Activated CD4-positive, alpha-beta memory T cell treated with anti-CD3 and anti-CD28 coated beads for 36 hours (primary cell): ENCODE data around the gene UBASH3B. TPM values are rescaled to one million over a fixed set of nuclear protein-coding genes. Genes with fewer than 3 reads are reported as not detected.
"Not testable (repeated sequence)": the region's sequence is repeated elsewhere in the genome, so short reads cannot be mapped to it uniquely, and the experiment has no call there.

Experiments
- CTCF ChIA-PET: fragments of 350-600 bp; sonication (Branson Sonifier 250); formaldehyde crosslinking; loops from one replicate; lab custom pipeline; 2021; ENCODE audit warnings: antibody characterized with exemption, inconsistent platforms; lab: Charles Lee
- POLR2A ChIA-PET: fragments of 350-600 bp; sonication (Branson Sonifier 250); formaldehyde crosslinking; loops from one replicate; lab custom pipeline; 2021; ENCODE audit warnings: antibody characterized with exemption; lab: Charles Lee
- DNase-seq: peaks from one replicate; pipeline ENCODE4 v3.0.0-alpha.2; 2020
- H3K27ac Mint-ChIP-seq: one replicate; pipeline ENCODE4 v1.8.0; 2021; ENCODE audit warnings: mixed read lengths
- H3K27me3 Mint-ChIP-seq: one replicate; pipeline ENCODE4 v1.8.0; 2021; ENCODE audit warnings: mixed read lengths
- H3K36me3 Mint-ChIP-seq: one replicate; pipeline ENCODE4 v1.8.0; 2021; ENCODE audit warnings: mixed read lengths
- H3K4me1 Mint-ChIP-seq: one replicate; pipeline ENCODE4 v1.8.0; 2021; ENCODE audit warnings: low read depth, mixed read lengths
- H3K4me3 Mint-ChIP-seq: one replicate; pipeline ENCODE4 v1.8.0; 2021; ENCODE audit warnings: mild to moderate bottlenecking, mixed read lengths
- H3K9me3 Mint-ChIP-seq: one replicate; pipeline ENCODE4 v1.8.0; 2021; ENCODE audit warnings: mixed read lengths
- intact Hi-C: fragments of 100-400 bp; cut with micrococcal nuclease; formaldehyde crosslinking; loops from one replicate; pipeline ENCODE4 v1.15.1; 2023
- total RNA-seq, 2 experiments: library from RNA; stranded (reverse); gene quantifications; one replicate each; pipeline ENCODE4 v1.2.3, GENCODE V29; 2021

The UBASH3B gene
- total RNA-seq, 2 experiments from 2014 or later: 18.8 to 20.8 TPM

- H3K27me3 Mint-ChIP-seq: no peaks in the 10 kb centered on the region
- POLR2A ChIA-PET: interaction anchor here (1.5 to 2.0 kb wide), 3 partner anchors 17 to 23 kb away, joined by 5 to 11 read pairs (median 10); no protein-coding TSS in a partner anchor
- no peaks in the 10 kb centered on the region for H3K9me3 Mint-ChIP-seq
- peaks cover 64% of the 10 kb centered on the region for H3K4me1 Mint-ChIP-seq
- no peaks in the 10 kb centered on the region for H3K36me3 Mint-ChIP-seq
- no peak overlapping the region for H3K27ac Mint-ChIP-seq
- intact Hi-C loops: loop anchor here (2.0 kb wide), 1 partner anchor 29 kb away; no protein-coding TSS in a partner anchor
- no peak for DNase-seq
- CTCF ChIA-PET: interaction anchor here (0.7 to 2.6 kb wide), 5 partner anchors 10 to 97 kb away, joined by 3 to 11 read pairs (median 4); no protein-coding TSS in a partner anchor
- no peak overlapping the region for H3K4me3 Mint-ChIP-seq
Observed at GRCh38 chr11:122726028-122726427, 70.5 kb downstream of the UBASH3B start.

DNA sequence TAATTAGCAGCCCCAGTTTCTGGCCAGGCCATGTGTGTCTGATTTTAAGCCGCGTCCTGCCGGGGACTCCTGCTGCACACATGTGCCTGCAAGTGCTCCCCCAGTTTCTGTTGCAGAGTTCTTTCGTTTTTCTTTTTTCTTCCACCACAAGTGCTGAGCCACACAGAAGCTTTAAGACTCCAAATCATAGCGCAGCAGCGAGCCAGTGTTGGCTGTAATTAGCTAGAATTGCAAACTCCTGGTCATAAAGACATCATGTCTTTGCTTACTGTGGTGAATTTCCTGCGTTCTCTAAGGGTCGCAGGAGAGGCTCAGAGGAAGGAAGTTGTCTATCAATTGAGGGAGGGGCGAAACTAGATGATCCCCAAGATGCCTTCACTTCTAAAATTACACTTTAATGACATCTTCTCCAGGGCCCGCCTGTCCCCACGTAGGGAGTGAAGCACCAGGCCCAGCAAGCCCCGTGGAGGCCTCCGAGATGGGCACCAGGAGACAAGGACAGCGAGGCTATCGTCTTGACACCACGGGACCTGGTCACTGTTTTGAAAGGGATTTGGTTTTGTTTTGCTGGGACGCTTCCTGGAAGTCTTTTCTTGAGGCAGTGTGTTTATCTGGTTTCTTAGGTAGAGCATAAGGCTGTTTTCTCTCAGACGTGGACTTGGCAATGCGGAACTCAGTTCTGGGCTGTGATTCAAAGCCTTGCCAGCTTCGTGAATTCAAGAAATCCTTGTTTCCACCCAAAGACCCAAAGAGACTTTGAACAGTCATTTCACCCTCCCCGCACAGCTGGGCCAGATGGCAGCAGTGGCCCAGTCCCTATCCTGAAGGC is 71.8 kb downstream of the UBASH3B start:
- ChIA-PET POLR2A (interaction anchor here (0.6 to 2.4 kb wide), 6 partner anchors 16 to 70 kb away, joined by 3 to 14 read pairs (median 8); partner anchors contain the start of gene UBASH3B), CTCF (interaction anchor here (0.5 to 2.8 kb wide), 16 partner anchors 9 to 129 kb away, joined by 3 to 11 read pairs (median 4); partner anchors contain the start of gene UBASH3B)
- no peaks in the 10 kb centered on the region for H3K27me3 Mint-ChIP-seq
- H3K4me3 Mint-ChIP-seq: peak overlapping the region; percentile 53
- H3K4me1 Mint-ChIP-seq: peaks cover 63% of the 10 kb centered on the region
- H3K27ac Mint-ChIP-seq: peak overlapping the region; percentile 71
- intact Hi-C loops: loop anchor here (1.0 to 2.0 kb wide), 2 partner anchors 17 to 31 kb away; no protein-coding TSS in a partner anchor
- no peaks in the 10 kb centered on the region for H3K9me3 Mint-ChIP-seq
- H3K36me3 Mint-ChIP-seq: no peaks in the 10 kb centered on the region
- DNase-seq: peak; percentile 76

DNA sequence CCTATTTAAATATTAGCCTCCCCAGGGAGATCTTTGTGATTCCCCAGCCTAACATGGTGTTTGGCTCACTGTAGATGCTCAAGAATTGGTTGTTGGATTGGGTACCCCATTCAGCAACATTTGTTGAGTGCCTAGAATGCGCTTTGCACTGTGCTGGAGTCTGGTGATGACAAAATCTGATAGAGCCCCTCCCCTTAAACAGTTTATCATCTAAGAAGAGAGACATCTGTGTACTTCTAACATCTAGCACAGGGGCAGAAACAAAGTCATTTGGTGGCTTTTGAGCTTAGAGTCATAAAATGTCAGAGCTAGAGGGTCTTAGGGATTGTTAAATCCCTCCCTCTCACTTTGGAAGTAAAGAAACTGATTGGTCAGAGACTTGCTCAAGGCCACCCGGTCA is 73.0 kb downstream of the UBASH3B start:
- H3K27me3 Mint-ChIP-seq: no peaks in the 10 kb centered on the region
- peaks cover 66% of the 10 kb centered on the region for H3K4me1 Mint-ChIP-seq
- DNase-seq: no peak
- H3K4me3 Mint-ChIP-seq: no peak overlapping the region
- intact Hi-C loops: no loop called here
- H3K9me3 Mint-ChIP-seq: no peaks in the 10 kb centered on the region
- ChIA-PET POLR2A (interaction anchor here (1.4 to 2.4 kb wide), 2 partner anchors 32 to 72 kb away, joined by 5 to 14 read pairs; partner anchors contain the start of gene UBASH3B), CTCF (interaction anchor here (0.9 to 2.8 kb wide), 8 partner anchors 9 to 128 kb away, joined by 3 to 11 read pairs (median 5); partner anchors contain the start of gene UBASH3B)
- no peak overlapping the region for H3K27ac Mint-ChIP-seq
- no peaks in the 10 kb centered on the region for H3K36me3 Mint-ChIP-seq

- peaks cover 64% of the 10 kb centered on the region for H3K4me1 Mint-ChIP-seq
- CTCF ChIA-PET: interaction anchor here (1.7 to 2.8 kb wide), 3 partner anchors 27 to 128 kb away, joined by 6 to 10 read pairs (median 7); partner anchors contain the start of gene UBASH3B
- no peaks in the 10 kb centered on the region for H3K27me3 Mint-ChIP-seq
- H3K4me3 Mint-ChIP-seq: no peak overlapping the region
- H3K9me3 Mint-ChIP-seq: no peaks in the 10 kb centered on the region
- peak; percentile 24 for DNase-seq
- no peak overlapping the region for H3K27ac Mint-ChIP-seq
- intact Hi-C loops: no loop called here
- POLR2A ChIA-PET: interaction anchor here (1.4 kb wide), 1 partner anchor 32 kb away, joined by 5 read pairs; no protein-coding TSS in a partner anchor
- H3K36me3 Mint-ChIP-seq: no peaks in the 10 kb centered on the region
Observed at GRCh38 chr11:122729139-122729538, 73.6 kb downstream of the UBASH3B start.

GRCh38 chr11:122730694-122731093 is 75.2 kb downstream of the UBASH3B start:
- intact Hi-C loops, H3K4me3 Mint-ChIP-seq, H3K36me3 Mint-ChIP-seq, H3K27ac Mint-ChIP-seq, CTCF ChIA-PET, H3K9me3 Mint-ChIP-seq, POLR2A ChIA-PET, H3K27me3 Mint-ChIP-seq, DNase-seq: not testable (repeated sequence)
- H3K4me1 Mint-ChIP-seq: peaks cover 67% of the 10 kb centered on the region

GRCh38 chr11:122731500-122731913 is 76.0 kb downstream of the UBASH3B start:
- DNase-seq: no peak
- Mint-ChIP-seq H3K27ac (no peak overlapping the region), H3K27me3 (no peaks in the 10 kb centered on the region), H3K9me3 (no peaks in the 10 kb centered on the region), H3K4me3 (no peak overlapping the region), H3K4me1 (peaks cover 63% of the 10 kb centered on the region), H3K36me3 (no peaks in the 10 kb centered on the region)
- ChIA-PET CTCF (no interaction called here), POLR2A (interaction anchor here (0.6 kb wide), 1 partner anchor 178 kb away, joined by 3 read pairs; no protein-coding TSS in a partner anchor)
- intact Hi-C loops: no loop called here

DNA sequence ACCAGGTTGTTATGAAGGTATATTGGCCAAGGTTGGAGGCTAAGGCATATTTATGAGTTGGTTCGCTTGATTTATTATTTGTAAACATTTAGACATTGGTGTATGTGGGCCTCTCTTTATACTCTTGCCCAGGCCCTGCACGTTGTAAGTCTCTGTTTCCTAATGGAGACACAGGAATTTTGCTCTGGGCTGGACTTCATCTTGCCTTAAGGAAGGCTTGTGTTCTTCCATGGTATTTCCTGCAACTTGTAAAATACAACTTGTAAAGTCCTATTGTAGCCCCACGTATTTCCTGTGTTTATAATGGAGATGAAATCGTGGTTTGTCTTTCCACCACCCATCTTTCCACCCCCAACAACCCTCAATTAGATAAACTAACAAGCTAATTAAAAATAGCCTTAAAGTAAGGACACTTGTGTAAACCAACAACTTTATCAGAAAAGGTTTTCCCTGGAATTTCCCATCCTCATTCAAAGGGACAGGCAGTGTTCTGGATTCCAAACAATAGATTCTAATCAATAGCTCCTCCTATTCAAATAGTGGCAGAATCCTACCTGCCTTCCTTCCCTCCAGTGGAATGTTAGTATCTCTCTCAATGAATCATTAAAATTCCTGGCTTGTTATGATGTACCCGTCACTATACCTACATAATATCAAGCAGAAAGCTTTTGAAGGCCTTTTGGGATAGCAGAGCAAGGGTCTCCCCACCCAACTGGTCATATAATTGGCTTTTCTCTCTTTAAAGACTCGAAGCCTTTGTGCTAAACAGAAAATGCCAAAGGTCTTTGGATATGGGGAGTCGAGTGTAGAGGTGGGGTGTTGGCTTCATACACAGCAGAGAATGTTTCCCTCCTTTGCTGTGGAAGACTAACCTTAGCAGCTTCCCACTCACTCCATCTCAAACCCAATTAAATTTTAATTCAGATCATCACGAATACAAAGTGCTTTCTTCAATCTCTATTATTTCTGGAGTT is 77.1 kb downstream of the UBASH3B start:
- H3K4me3 Mint-ChIP-seq: no peak overlapping the region
- H3K27me3 Mint-ChIP-seq: no peaks in the 10 kb centered on the region
- H3K4me1 Mint-ChIP-seq: peaks cover 52% of the 10 kb centered on the region
- POLR2A ChIA-PET: interaction anchor here (0.6 kb wide), 1 partner anchor 120 kb away, joined by 3 read pairs; no protein-coding TSS in a partner anchor
- DNase-seq: no peak
- intact Hi-C loops: no loop called here
- CTCF ChIA-PET: interaction anchor here (1.4 to 1.9 kb wide), 2 partner anchors 22 to 104 kb away, joined by 4 to 8 read pairs; no protein-coding TSS in a partner anchor
- H3K27ac Mint-ChIP-seq: no peak overlapping the region
- no peaks in the 10 kb centered on the region for H3K9me3 Mint-ChIP-seq
- no peaks in the 10 kb centered on the region for H3K36me3 Mint-ChIP-seq

DNA sequence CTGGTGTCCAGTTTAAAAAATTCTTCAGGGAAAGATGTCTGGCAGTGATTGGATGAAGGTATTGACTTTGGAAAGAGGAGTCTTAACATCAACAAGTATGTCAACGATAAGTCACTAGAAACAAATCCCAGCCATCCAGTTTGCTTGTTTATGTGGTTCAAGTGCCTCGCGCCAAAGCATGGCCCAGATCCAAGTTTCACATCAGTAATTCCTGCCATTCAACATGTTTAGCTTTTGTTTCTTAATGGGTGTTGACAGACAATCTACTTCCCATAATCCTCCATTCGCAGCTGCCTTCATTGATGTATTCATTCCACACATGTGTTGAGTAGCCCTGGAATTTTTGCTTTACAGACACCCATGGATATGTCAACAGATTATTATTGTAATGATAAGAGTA is 77.8 kb downstream of the UBASH3B start:
- peaks cover 45% of the 10 kb centered on the region for H3K4me1 Mint-ChIP-seq
- POLR2A ChIA-PET: interaction anchor here (0.6 kb wide), 1 partner anchor 119 kb away, joined by 3 read pairs; no protein-coding TSS in a partner anchor
- CTCF ChIA-PET: interaction anchor here (1.4 to 1.9 kb wide), 2 partner anchors 21 to 104 kb away, joined by 4 to 8 read pairs; no protein-coding TSS in a partner anchor

DNA sequence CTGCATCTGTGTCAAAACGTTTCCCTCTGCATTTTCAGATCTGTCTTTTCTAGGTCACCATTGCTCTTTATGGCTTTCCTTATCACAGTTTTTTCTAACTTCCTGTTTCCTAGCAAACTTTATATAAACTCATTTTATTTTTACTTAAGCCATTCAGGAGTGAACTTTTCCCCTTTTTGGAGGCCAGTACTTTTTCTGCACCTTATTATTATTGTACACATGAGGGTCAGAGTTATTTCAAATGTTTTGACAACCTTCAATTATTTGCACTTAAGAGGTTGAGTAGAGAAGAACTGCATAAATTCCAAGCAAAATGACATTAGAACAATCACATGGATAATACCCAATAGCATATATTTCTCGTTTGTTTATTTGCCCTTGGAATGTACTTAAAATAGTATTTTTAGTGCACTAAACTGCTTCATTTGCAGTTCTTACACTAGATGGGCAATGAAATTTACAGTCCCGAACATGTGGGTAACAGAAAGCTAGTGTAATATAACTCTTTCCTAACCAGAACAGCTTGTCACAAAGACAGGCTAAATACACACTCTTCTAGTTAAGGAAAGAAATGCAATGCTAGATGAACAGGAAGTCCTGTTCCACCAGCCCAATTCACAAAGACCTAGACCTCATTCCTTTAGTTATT is 79.5 kb downstream of the UBASH3B start:
- Mint-ChIP-seq H3K27ac (no peak overlapping the region), H3K4me1 (peaks cover 35% of the 10 kb centered on the region), H3K9me3 (no peaks in the 10 kb centered on the region), H3K4me3 (no peak overlapping the region), H3K36me3 (no peaks in the 10 kb centered on the region), H3K27me3 (no peaks in the 10 kb centered on the region)
- POLR2A ChIA-PET: interaction anchor here (0.9 kb wide), 1 partner anchor 11 kb away, joined by 3 read pairs; no protein-coding TSS in a partner anchor
- no peak for DNase-seq
- intact Hi-C loops: no loop called here
- CTCF ChIA-PET: interaction anchor here (1.2 kb wide), 2 partner anchors 8 to 18 kb away, joined by 3 read pairs; no protein-coding TSS in a partner anchor

More for the DNA sequence above, 77.8 kb downstream of the UBASH3B start:
- no peak for DNase-seq
- Mint-ChIP-seq H3K36me3 (no peaks in the 10 kb centered on the region), H3K4me3 (no peak overlapping the region), H3K27ac (no peak overlapping the region), H3K27me3 (no peaks in the 10 kb centered on the region), H3K9me3 (no peaks in the 10 kb centered on the region)
- intact Hi-C loops: no loop called here

DNA sequence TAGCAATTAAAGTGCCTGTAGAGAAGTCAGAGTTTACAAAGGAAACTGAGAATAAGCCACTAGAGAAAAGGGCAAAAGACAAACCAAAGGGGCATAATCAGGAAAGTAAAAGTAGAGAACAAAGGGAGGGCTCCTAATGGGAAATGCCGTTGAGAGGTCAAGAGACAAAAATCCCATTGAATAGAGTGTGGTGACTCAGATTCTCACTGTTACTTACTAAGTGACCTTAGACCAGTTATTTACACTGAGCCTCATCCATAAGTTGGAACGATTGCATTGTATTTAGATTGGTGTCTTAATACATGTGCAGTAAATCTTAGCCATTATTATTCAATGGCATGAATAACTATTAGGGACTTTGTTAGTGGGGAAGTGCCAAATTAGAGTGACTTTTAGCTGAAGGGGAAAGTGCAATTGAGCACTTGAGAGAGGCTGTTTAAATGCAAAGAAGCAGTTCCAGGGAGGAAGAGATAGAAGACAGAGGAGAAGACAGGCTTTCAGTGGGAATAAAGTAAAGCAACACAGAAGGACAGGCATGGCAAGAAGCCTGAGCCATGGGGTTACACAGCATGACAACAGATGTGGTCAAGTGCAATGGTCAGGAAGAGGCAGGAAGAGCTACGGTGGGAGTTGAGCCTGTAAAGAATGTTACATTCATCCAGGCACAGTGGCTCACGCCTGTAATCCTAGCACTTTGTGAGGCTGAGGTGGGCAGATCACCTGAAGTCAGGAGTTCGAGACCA is 82.6 kb downstream of the UBASH3B start:
- H3K9me3 Mint-ChIP-seq: no peaks in the 10 kb centered on the region
- ChIA-PET CTCF (no interaction called here), POLR2A (interaction anchor here (1.0 kb wide), 1 partner anchor 83 kb away, joined by 3 read pairs; the partner anchor contains the start of gene UBASH3B)
- intact Hi-C loops: no loop called here
- peaks cover 21% of the 10 kb centered on the region for H3K4me1 Mint-ChIP-seq
- DNase-seq: no peak
- no peaks in the 10 kb centered on the region for H3K36me3 Mint-ChIP-seq
- H3K27me3 Mint-ChIP-seq: no peaks in the 10 kb centered on the region
- H3K27ac Mint-ChIP-seq: no peak overlapping the region
- no peak overlapping the region for H3K4me3 Mint-ChIP-seq
